ENCODE results near the gene GGCX. TPM values are rescaled to one million over a fixed set of nuclear protein-coding genes. Genes with fewer than 3 reads are reported as not detected.

The GGCX gene
- total and polyA plus RNA-seq, 2 of the 13 experiments (the other 11 are each of a cell fraction or from before 2014, with no cell fraction given) = 72.5 to 103 TPM

- peak; percentile 15 for TF ChIP-seq AGO2 (optimal IDR thresholded peaks at IDR 0.05; ENCODE audit: low read depth, low read length)
- no peak for TF ChIP-seq ZNF660 (CRISPR knock-in tag; IDR thresholded peaks at IDR 0.05; ENCODE audit: borderline replicate concordance, low read depth)
- peak; percentile 47 for TF ChIP-seq ZNF772 (CRISPR knock-in tag; IDR thresholded peaks at IDR 0.05)
- 0 out of 2 replicates have a peak, but pooled peaks have one; percentile 63 for TF ChIP-seq ZBTB8A (CRISPR knock-in tag; IDR thresholded peaks at IDR 0.05; ENCODE audit: borderline replicate concordance, low read depth)
- TF ChIP-seq ZSCAN22 (CRISPR knock-in tag; IDR thresholded peaks at IDR 0.05) = peak; percentile 65; the same call in 1 of the 2 replicates
- TF ChIP-seq FOXO4 (CRISPR knock-in tag; conservative IDR thresholded peaks at IDR 0.05) = 0 out of 2 replicates have a peak, but pooled peaks have one; percentile 17
- TF ChIP-seq ZNF383 (CRISPR knock-in tag; IDR thresholded peaks at IDR 0.05; ENCODE audit: borderline replicate concordance) = peak; percentile 95; the same call in 1 of the 2 replicates
- TF ChIP-seq ZSCAN29 (CRISPR knock-in tag; conservative IDR thresholded peaks at IDR 0.05) = peak; percentile 93
- TF ChIP-seq ZNF546 (CRISPR knock-in tag; conservative IDR thresholded peaks at IDR 0.05) = 0 out of 2 replicates have a peak, but pooled peaks have one; percentile 6
- peak; percentile 79; the same call in 1 of the 2 replicates for TF ChIP-seq RFXAP (CRISPR knock-in tag; IDR thresholded peaks at IDR 0.05; ENCODE audit: borderline replicate concordance)
- TF ChIP-seq NONO (IDR thresholded peaks at IDR 0.05) = no peak
- peak; percentile 10; the same call in 1 of the 2 replicates for TF ChIP-seq NONO (CRISPR knock-in tag; conservative IDR thresholded peaks at IDR 0.05)
- TF ChIP-seq ATF7-NPFF (CRISPR knock-in tag; IDR thresholded peaks at IDR 0.05; ENCODE audit: low read depth) = peak; percentile 51; the same call in 1 of the 2 replicates
- peak; percentile 20; the same call in 1 of the 2 replicates for TF ChIP-seq ZNF326 (CRISPR knock-in tag; IDR thresholded peaks at IDR 0.05; ENCODE audit: borderline replicate concordance)
- 0 out of 2 replicates have a peak, but pooled peaks have one; percentile 7 for TF ChIP-seq ZNF564 (CRISPR knock-in tag; IDR thresholded peaks at IDR 0.05)
- peak; percentile 95 for TF ChIP-seq ZC3H4 (CRISPR knock-in tag; IDR thresholded peaks at IDR 0.05; ENCODE audit: borderline replicate concordance)
- 0 out of 2 replicates have a peak, but pooled peaks have one; percentile 42 for TF ChIP-seq ZNF569 (CRISPR knock-in tag; IDR thresholded peaks at IDR 0.05; ENCODE audit: borderline replicate concordance)
- peak; percentile 46; the same call in 1 of the 2 replicates for TF ChIP-seq ZNF878 (CRISPR knock-in tag; IDR thresholded peaks at IDR 0.05)
- TF ChIP-seq ZNF101 (CRISPR knock-in tag; IDR thresholded peaks at IDR 0.05; ENCODE audit: borderline replicate concordance, low read depth) = no peak
- TF ChIP-seq REPIN1 (CRISPR knock-in tag; IDR thresholded peaks at IDR 0.05; ENCODE audit: borderline replicate concordance, low read depth) = peak; percentile 62; the same call in 1 of the 2 replicates
- peak; percentile 1; the same call in 1 of the 2 replicates for TF ChIP-seq STAG1 (CRISPR knock-in tag; IDR thresholded peaks at IDR 0.05)
- peak; percentile 48; the same call in 1 of the 2 replicates for TF ChIP-seq E2F1 (CRISPR knock-in tag; IDR thresholded peaks at IDR 0.05)
- peak; percentile 78; the same call in 1 of the 2 replicates for TF ChIP-seq MXD4 (CRISPR knock-in tag; IDR thresholded peaks at IDR 0.05)
- peak; percentile 40; the same call in 1 of the 2 replicates for TF ChIP-seq GABPA (IDR thresholded peaks at IDR 0.05; ENCODE audit: low read depth, low read length)
- peak; percentile 77; the same call in 1 of the 2 replicates for TF ChIP-seq GABPA (CRISPR knock-in tag; IDR thresholded peaks at IDR 0.05; ENCODE audit: low read depth)
- no peak for TF ChIP-seq NFRKB (IDR thresholded peaks at IDR 0.05)
- TF ChIP-seq MYC (CRISPR knock-in tag; IDR thresholded peaks at IDR 0.05; ENCODE audit: borderline replicate concordance) = no peak
These were observed 23.8 kb upstream of the GGCX start (continued) for GRCh38 chr2:85584857-85585780.

Data from HepG2 (cell line).